Activated gamma-delta T cell treated with anti-CD3 and anti-CD28 coated beads, Interleukin-2, amount 50 U/mL, for 16 hours (primary cell): ENCODE measurements around the gene CCDC91.
"Not testable (repeated sequence)": the region's sequence is repeated elsewhere in the genome, so short reads cannot be mapped to it uniquely, and the experiment has no call there.

Experiments used
- DNase-seq: peaks from one replicate; pipeline ENCODE4 v3.0.0-alpha.2; 2020; ENCODE audit warnings: low read depth

Gene CCDC91

GRCh38 chr12:28367326-28367725, 177.1 kb downstream of the CCDC91 start:
- DNase-seq = no peak

GRCh38 chr12:28367993-28368392, 177.7 kb downstream of the CCDC91 start:
- DNase-seq = no peak

- DNase-seq = no peak
These were observed 179.2 kb downstream of the CCDC91 start for GRCh38 chr12:28369483-28369882.

- DNase-seq = no peak
These were observed 184.3 kb downstream of the CCDC91 start for GRCh38 chr12:28374556-28374955.

GRCh38 chr12:28378736-28379135, 188.5 kb downstream of the CCDC91 start:
- no peak for DNase-seq

GRCh38 chr12:28379779-28380178, 189.5 kb downstream of the CCDC91 start:
- not testable (repeated sequence) for DNase-seq

- DNase-seq = no peak
These were observed 193.1 kb downstream of the CCDC91 start for GRCh38 chr12:28383368-28383767.

- DNase-seq = no peak
These were observed 198.6 kb downstream of the CCDC91 start for GRCh38 chr12:28388879-28389278.

- DNase-seq = no peak
These were observed 199.9 kb downstream of the CCDC91 start for GRCh38 chr12:28390206-28390605.

GRCh38 chr12:28390761-28391385, 200.6 kb downstream of the CCDC91 start:
- no peak for DNase-seq

GRCh38 chr12:28409892-28410291, 219.6 kb downstream of the CCDC91 start:
- no peak for DNase-seq

- no peak for DNase-seq
These were observed 223.3 kb downstream of the CCDC91 start for GRCh38 chr12:28413460-28414109.

GRCh38 chr12:28415755-28416154, 225.5 kb downstream of the CCDC91 start:
- DNase-seq = no peak

- DNase-seq = no peak
These were observed 231.1 kb downstream of the CCDC91 start for GRCh38 chr12:28421374-28421773.

- no peak for DNase-seq
These were observed 234.7 kb downstream of the CCDC91 start for GRCh38 chr12:28424965-28425364.

- DNase-seq = no peak
These were observed 235.3 kb downstream of the CCDC91 start for GRCh38 chr12:28425526-28425925.

GRCh38 chr12:28427046-28427445, 236.8 kb downstream of the CCDC91 start:
- DNase-seq = no peak

GRCh38 chr12:28440081-28440608, 249.9 kb downstream of the CCDC91 start:
- no peak for DNase-seq

- no peak for DNase-seq
These were observed 251.8 kb downstream of the CCDC91 start for GRCh38 chr12:28442101-28442500.

GRCh38 chr12:28443337-28443736, 253.1 kb downstream of the CCDC91 start:
- DNase-seq = no peak

GRCh38 chr12:28446031-28446430, 255.8 kb downstream of the CCDC91 start:
- DNase-seq = no peak

- no peak for DNase-seq
These were observed 263.4 kb downstream of the CCDC91 start for GRCh38 chr12:28453686-28454085.

GRCh38 chr12:28456934-28457710, 266.9 kb downstream of the CCDC91 start:
- no peak for DNase-seq
